Neural cell (in vitro differentiated cells): ENCODE data around the gene ADAT3.
A peak's percentile ranks its signal among the peaks of the same experiment; 100 is the strongest.

Experiments
- EP300 ChIP-seq: fragments of 450-650 bp; conservative IDR thresholded peaks from 2 replicates; pipeline ENCODE4 v1.6.1; 2014; ENCODE audit warnings: antibody characterized with exemption, mild to moderate bottlenecking, moderate library complexity; ENCODE audit not compliant: poor library complexity, severe bottlenecking
- EZH2 ChIP-seq: fragments of 200-600, 300-800 bp; shearing (Covaris generic), sonication (generic); IDR thresholded peaks from 2 replicates; pipeline ENCODE4 v1.6.1; 2014; ENCODE audit warnings: antibody characterized with exemption, low read length, borderline replicate concordance, mild to moderate bottlenecking; ENCODE audit not compliant: insufficient read depth, poor library complexity, severe bottlenecking
- MXI1 ChIP-seq: fragments of 450-650 bp; conservative IDR thresholded peaks from 2 replicates; pipeline ENCODE4 v1.6.1; 2014; ENCODE audit warnings: antibody characterized with exemption, mild to moderate bottlenecking; ENCODE audit not compliant: poor library complexity, severe bottlenecking
- POLR2AphosphoS5 ChIP-seq: IDR thresholded peaks from 2 replicates; pipeline ENCODE4 v1.6.1; 2012
- RAD21 ChIP-seq: fragments of 450-650 bp; conservative IDR thresholded peaks from 2 replicates; pipeline ENCODE4 v1.6.1; 2014; ENCODE audit warnings: antibody characterized with exemption, mild to moderate bottlenecking, moderate library complexity
- REST ChIP-seq: IDR thresholded peaks from 2 replicates; pipeline ENCODE4 v1.6.1; 2012; ENCODE audit warnings: borderline replicate concordance
- SMC3 ChIP-seq: fragments of 450-650 bp; conservative IDR thresholded peaks from 2 replicates; pipeline ENCODE4 v1.6.1; 2014; ENCODE audit warnings: antibody characterized with exemption, mild to moderate bottlenecking, moderate library complexity; ENCODE audit not compliant: poor library complexity
- TAF1 ChIP-seq: IDR thresholded peaks from 2 replicates; pipeline ENCODE4 v1.6.1; 2012; ENCODE audit warnings: low read depth
- TF ChIP-seq, protein P1 (sequence below): fragments of 450-650 bp; IDR thresholded peaks from 2 replicates; pipeline ENCODE4 v1.5.1; 2014; ENCODE audit warnings: antibody characterized with exemption, mild to moderate bottlenecking, moderate library complexity; ENCODE audit not compliant: poor library complexity, severe bottlenecking

- TF ChIP-seq, protein P1, sequence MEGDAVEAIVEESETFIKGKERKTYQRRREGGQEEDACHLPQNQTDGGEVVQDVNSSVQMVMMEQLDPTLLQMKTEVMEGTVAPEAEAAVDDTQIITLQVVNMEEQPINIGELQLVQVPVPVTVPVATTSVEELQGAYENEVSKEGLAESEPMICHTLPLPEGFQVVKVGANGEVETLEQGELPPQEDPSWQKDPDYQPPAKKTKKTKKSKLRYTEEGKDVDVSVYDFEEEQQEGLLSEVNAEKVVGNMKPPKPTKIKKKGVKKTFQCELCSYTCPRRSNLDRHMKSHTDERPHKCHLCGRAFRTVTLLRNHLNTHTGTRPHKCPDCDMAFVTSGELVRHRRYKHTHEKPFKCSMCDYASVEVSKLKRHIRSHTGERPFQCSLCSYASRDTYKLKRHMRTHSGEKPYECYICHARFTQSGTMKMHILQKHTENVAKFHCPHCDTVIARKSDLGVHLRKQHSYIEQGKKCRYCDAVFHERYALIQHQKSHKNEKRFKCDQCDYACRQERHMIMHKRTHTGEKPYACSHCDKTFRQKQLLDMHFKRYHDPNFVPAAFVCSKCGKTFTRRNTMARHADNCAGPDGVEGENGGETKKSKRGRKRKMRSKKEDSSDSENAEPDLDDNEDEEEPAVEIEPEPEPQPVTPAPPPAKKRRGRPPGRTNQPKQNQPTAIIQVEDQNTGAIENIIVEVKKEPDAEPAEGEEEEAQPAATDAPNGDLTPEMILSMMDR, result peak; percentile 6
- no peak for TF ChIP-seq EZH2
- no peak for TF ChIP-seq TAF1
- TF ChIP-seq POLR2AphosphoS5, result no peak
- no peak for TF ChIP-seq REST
- no peak for TF ChIP-seq EP300
- TF ChIP-seq MXI1, result no peak
- TF ChIP-seq RAD21, result no peak
- TF ChIP-seq SMC3, result no peak
Measured at GRCh38 chr19:1941146-1942077, 36.2 kb downstream of the ADAT3 start, which contains the start of gene CSNK1G2.
